Muscle layer of colon (tissue), 2 donors: ENCODE measurements around the gene PLD5.
"Not testable (repeated sequence)": the region's sequence is repeated elsewhere in the genome, so short reads cannot be mapped to it uniquely, and the experiment has no call there.

Experiments
- H3K27ac ChIP-seq: one replicate; pipeline ENCODE4 v1.7.0; 2013; ENCODE audit warnings: low read depth, mild to moderate bottlenecking, low read length, moderate library complexity
- H3K27me3 ChIP-seq, 2 donors: one replicate each; pipeline ENCODE4 v1.7.0; 2013; ENCODE audit warnings: low read length in 2 of 2, mild to moderate bottlenecking in 2 of 2; ENCODE audit not compliant: insufficient read depth in 2 of 2, control insufficient read depth in 1 of 2
- H3K36me3 ChIP-seq: one replicate; pipeline ENCODE4 v1.7.0; 2013; ENCODE audit warnings: mild to moderate bottlenecking, low read length; ENCODE audit not compliant: insufficient read depth
- H3K4me1 ChIP-seq: one replicate; pipeline ENCODE4 v1.7.0; 2013; ENCODE audit warnings: mild to moderate bottlenecking, low read length; ENCODE audit not compliant: insufficient read depth
- H3K4me3 ChIP-seq, 2 donors: one replicate each; pipeline ENCODE4 v1.7.0; 2013; ENCODE audit warnings: low read length in 2 of 2, low read depth in 1 of 2, mild to moderate bottlenecking in 1 of 2, moderate library complexity in 1 of 2
- H3K9ac ChIP-seq: one replicate; pipeline ENCODE4 v1.7.0; 2013; ENCODE audit warnings: low read length
- H3K9me3 ChIP-seq: one replicate; pipeline ENCODE4 v1.7.0; 2013; ENCODE audit warnings: mild to moderate bottlenecking, low read length
- donor health status: abdominal sarcoma.
- donor health status: Adenocarcinoma of cecum.

Gene PLD5

DNA sequence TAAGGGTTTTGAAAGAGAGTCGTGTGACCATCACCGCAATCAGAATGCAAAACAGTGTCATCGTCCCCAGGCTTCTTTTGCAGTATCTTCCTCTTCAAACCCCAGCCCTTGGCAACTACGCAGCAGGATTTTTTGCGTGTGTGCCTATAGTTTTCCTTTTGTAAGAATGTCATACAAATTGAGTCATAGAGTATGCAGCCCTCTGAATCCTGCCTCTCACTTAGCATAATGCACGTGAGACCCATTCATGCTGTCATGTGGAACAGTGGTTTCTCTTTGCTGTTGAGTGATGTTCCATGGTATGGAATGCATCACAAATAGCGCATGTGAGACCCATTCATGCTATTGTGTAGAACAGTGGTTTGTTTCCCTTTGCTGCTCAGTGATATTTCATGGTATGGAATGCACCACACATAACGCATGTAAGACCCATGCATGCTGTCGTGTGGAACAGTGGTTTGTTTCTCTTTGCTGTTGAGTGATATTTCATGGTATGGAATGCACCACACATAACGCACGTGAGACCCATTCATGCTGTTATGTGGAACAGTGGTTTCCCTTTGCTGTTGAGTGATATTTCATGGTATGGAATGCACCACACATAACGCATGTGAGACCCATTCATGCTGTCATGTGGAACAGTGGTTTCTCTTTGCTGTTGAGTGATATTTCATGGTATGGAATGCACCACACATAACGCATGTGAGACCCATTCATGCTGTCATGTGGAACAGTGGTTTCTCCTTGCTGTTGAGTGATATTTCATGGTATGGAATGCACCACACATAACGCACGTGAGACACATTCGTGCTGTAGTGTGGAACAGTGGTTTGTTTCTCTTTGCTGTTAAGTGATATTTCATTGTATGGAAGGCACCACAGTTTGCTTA lies 299.4 kb downstream of the PLD5 start:
- not testable (repeated sequence) for H3K4me1 ChIP-seq, H3K27ac ChIP-seq, H3K27me3 ChIP-seq, H3K4me3 ChIP-seq, H3K36me3 ChIP-seq, H3K9me3 ChIP-seq, H3K9ac ChIP-seq

- H3K27ac ChIP-seq, result no peak overlapping the region
- H3K9me3 ChIP-seq, result no peaks in the 10 kb centered on the region
- H3K36me3 ChIP-seq, result no peaks in the 10 kb centered on the region
- H3K9ac ChIP-seq, result no peak overlapping the region
- no peaks in the 10 kb centered on the region for H3K4me1 ChIP-seq
- H3K4me3 ChIP-seq, result no peak overlapping the region
- no peaks in the 10 kb centered on the region for H3K27me3 ChIP-seq
Observed at GRCh38 chr1:242224461-242224860, 300.0 kb downstream of the PLD5 start.

- Histone ChIP-seq H3K36me3 (no peaks in the 10 kb centered on the region), H3K4me3 (no peak overlapping the region), H3K4me1 (no peaks in the 10 kb centered on the region), H3K9ac (no peak overlapping the region), H3K27me3 (no peaks in the 10 kb centered on the region), H3K9me3 (no peaks in the 10 kb centered on the region), H3K27ac (no peak overlapping the region)
Observed at GRCh38 chr1:242219905-242220304, 304.6 kb downstream of the PLD5 start.

GRCh38 chr1:242219298-242219901 lies 305.1 kb downstream of the PLD5 start:
- Histone ChIP-seq H3K27ac (no peak overlapping the region), H3K9me3 (no peaks in the 10 kb centered on the region), H3K4me1 (no peaks in the 10 kb centered on the region), H3K27me3 (no peaks in the 10 kb centered on the region), H3K9ac (no peak overlapping the region), H3K36me3 (no peaks in the 10 kb centered on the region), H3K4me3 (no peak overlapping the region)

DNA sequence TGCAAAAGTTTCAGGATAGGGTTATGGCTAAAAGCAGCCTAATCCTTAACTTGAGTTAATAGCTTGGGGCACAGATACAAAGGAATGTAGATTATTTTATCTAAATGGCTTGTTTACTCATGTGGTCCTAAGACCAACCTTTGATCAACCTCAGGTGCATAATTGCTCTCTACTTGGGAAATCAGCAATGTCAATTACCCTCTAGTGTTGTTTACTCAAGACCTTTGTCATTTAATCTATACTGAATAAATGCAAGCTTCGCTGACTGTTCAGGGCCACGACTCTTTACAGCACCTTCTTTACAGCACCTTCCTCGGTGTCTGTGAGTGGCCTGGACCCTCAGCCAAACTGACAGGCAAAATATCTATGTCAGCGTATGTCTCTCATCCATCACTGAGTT lies 308.1 kb downstream of the PLD5 start:
- Histone ChIP-seq H3K9me3 (no peaks in the 10 kb centered on the region), H3K27me3 (no peaks in the 10 kb centered on the region), H3K27ac (no peak overlapping the region), H3K9ac (no peak overlapping the region), H3K4me3 (no peak overlapping the region), H3K4me1 (no peaks in the 10 kb centered on the region), H3K36me3 (no peaks in the 10 kb centered on the region)

- H3K27ac ChIP-seq, H3K9ac ChIP-seq, H3K9me3 ChIP-seq, H3K4me1 ChIP-seq, H3K36me3 ChIP-seq, H3K27me3 ChIP-seq, H3K4me3 ChIP-seq: not testable (repeated sequence)
Observed at GRCh38 chr1:242214455-242214854, 310.0 kb downstream of the PLD5 start.

GRCh38 chr1:242212961-242213360 lies 311.5 kb downstream of the PLD5 start:
- H3K4me3 ChIP-seq, H3K27ac ChIP-seq, H3K9me3 ChIP-seq, H3K27me3 ChIP-seq, H3K36me3 ChIP-seq, H3K9ac ChIP-seq, H3K4me1 ChIP-seq: not testable (repeated sequence)

DNA sequence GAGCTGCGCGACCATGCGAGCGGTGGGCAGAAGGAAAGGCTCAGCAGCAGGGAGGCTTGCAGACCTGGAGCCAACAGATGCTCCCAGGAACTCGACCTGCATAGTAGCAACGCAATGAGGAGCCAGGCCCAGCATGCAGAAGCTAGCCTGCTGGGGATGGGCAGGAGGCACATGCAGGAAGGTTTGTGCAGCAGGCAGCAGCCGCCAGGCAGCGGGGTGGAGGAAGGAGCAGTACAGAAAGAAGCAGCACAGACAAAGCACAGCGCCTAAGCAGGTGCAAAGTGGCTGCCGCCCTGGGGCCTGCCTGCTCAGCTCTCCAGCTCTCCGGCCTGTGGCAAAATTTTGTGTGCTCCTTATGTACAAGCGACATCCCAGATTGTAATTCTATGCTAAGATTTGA lies 312.1 kb downstream of the PLD5 start:
- Histone ChIP-seq H3K9me3 (no peaks in the 10 kb centered on the region), H3K4me1 (no peaks in the 10 kb centered on the region), H3K36me3 (no peaks in the 10 kb centered on the region), H3K27ac (no peak overlapping the region), H3K9ac (no peak overlapping the region), H3K4me3 (no peak overlapping the region), H3K27me3 (no peaks in the 10 kb centered on the region)

DNA sequence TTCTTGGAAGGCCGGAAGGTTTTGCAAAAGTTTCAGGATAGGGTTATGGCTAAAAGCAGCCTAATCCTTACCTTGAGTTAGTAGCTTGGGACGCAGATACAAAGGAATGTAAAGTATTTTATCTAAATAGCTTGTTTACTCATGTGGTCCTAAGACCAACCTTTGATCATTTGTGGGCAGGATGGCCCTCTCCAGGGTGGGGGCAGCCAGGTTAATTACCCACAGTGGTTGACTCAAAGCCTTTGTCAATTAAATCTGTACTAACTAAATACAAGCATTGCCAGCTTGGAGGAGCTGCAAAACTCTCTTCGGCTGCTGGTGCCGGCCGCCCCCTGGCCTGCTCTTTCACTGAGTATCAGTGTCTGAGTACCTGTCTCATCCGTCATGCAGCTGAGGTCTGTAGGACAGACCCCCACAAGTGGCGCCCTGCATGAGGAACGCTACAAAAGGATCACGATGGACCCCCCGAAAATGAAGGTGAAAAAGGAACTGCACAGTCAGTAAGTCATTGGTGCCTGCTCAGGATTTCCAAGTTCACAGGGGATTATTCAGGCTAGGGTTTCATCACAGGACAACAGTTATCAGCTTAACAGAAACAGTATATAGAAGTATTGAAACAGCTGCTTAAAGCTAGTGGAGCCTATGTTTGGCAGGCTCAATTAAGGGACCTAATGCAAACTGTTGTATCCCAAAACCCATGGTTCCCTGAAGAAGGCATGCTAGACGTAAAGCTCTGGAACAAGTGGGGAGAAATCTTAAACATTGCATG lies 313.1 kb downstream of the PLD5 start:
- no peaks in the 10 kb centered on the region for H3K27me3 ChIP-seq
- no peaks in the 10 kb centered on the region for H3K9me3 ChIP-seq
- no peaks in the 10 kb centered on the region for H3K36me3 ChIP-seq
- H3K27ac ChIP-seq, result no peak overlapping the region
- H3K4me1 ChIP-seq, result no peaks in the 10 kb centered on the region
- H3K9ac ChIP-seq, result no peak overlapping the region
- no peak overlapping the region for H3K4me3 ChIP-seq

DNA sequence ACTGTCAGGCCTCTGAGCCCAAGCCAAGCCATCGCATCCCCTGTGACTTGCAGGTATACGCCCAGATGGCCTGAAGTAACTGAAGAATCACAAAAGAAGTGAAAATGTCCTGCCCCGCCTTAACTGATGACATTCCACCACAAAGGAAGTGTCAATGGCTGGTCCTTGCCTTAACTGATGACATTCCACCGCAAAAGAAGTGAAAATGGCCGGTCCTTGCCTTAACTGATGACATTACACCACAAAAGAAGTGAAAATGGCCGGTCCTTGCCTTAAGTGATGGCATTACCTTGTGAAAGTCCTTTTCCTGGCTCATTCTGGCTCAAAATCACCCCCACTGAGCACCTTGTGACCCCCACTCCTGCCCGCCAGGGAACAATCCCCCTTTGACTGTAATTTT lies 314.2 kb downstream of the PLD5 start:
- not testable (repeated sequence) for H3K27ac ChIP-seq, H3K4me3 ChIP-seq, H3K9me3 ChIP-seq, H3K36me3 ChIP-seq, H3K9ac ChIP-seq, H3K27me3 ChIP-seq, H3K4me1 ChIP-seq

- no peak overlapping the region for H3K27ac ChIP-seq
Observed at GRCh38 chr1:242209063-242209462, 315.4 kb downstream of the PLD5 start.

More at GRCh38 chr1:242209063-242209462, 315.4 kb downstream of the PLD5 start:
- Histone ChIP-seq H3K9ac (no peak overlapping the region), H3K27me3 (no peaks in the 10 kb centered on the region), H3K4me3 (no peak overlapping the region), H3K4me1 (no peaks in the 10 kb centered on the region), H3K36me3 (no peaks in the 10 kb centered on the region), H3K9me3 (no peaks in the 10 kb centered on the region)
